A549 (cell line): ENCODE data around the gene PKHD1.

Source experiments
- CTCF ChIP-seq: fragments of >200 bp; sonication (Bioruptor Twin); formaldehyde crosslinking; IDR thresholded peaks from 3 replicates; pipeline ENCODE4 v1.5.1; 2016
- EHMT2 ChIP-seq: fragments of 200-600 bp; sonication (generic); IDR thresholded peaks from 2 replicates; pipeline ENCODE4 v1.6.1; 2016; ENCODE audit warnings: antibody characterized with exemption, low read depth, mild to moderate bottlenecking, moderate library complexity
- HMGXB4 ChIP-seq: fragments of 250-450 bp; sonication (Bioruptor Pico); IDR thresholded peaks from 2 replicates; pipeline ENCODE4 v1.5.0; 2021; ENCODE audit warnings: mild to moderate bottlenecking, moderate library complexity, borderline replicate concordance
- JUN ChIP-seq, 2 experiments: fragments of >200 bp; sonication (Bioruptor Twin); formaldehyde crosslinking; IDR thresholded peaks; 2 replicates in 1 of 2; 3 replicates in 1 of 2; pipeline ENCODE4 v1.6.1; 2016 to 2017
- JUNB ChIP-seq: fragments of >200 bp; sonication (Bioruptor Twin); formaldehyde crosslinking; IDR thresholded peaks from 2 replicates; pipeline ENCODE4 v1.6.1; 2016
- MYC ChIP-seq: IDR thresholded peaks from 2 replicates; pipeline ENCODE4 v1.6.1; 2012; ENCODE audit warnings: mild to moderate bottlenecking, inconsistent platforms, low read length, improper control_type of control experiment, borderline replicate concordance
- POLR2A ChIP-seq: IDR thresholded peaks from 2 replicates; pipeline ENCODE4 v1.6.1; 2012; ENCODE audit warnings: mild to moderate bottlenecking, low read length

- TF ChIP-seq JUNB (no peak), JUN (IDR thresholded peaks at IDR 0.05) (no peak), CTCF (no peak), HMGXB4 (CRISPR knock-in tag) (no peak), EHMT2 (no peak), MYC (no peak), POLR2A (no peak)
These were observed 508.4 kb downstream of the PKHD1 start for GRCh38 chr6:51578994-51579393.
